Stimulated activated CD8-positive, alpha-beta memory T cell treated with anti-CD3 and anti-CD28 coated beads, Interleukin-15, amount 100 ng/mL, for 24 hours (primary cell): ENCODE data around the gene SRCAP.
"Not testable (repeated sequence)": the region's sequence is repeated elsewhere in the genome, so short reads cannot be mapped to it uniquely, and the experiment has no call there.

Experiments used
- DNase-seq: peaks from one replicate; pipeline ENCODE4 v3.0.0-alpha.2; 2020; ENCODE audit warnings: low read depth

SRCAP gene

GRCh38 chr16:30664616-30665109, 34.3 kb upstream of the SRCAP start:
- DNase-seq: no peak

- no peak for DNase-seq
These were observed 33.7 kb upstream of the SRCAP start for GRCh38 chr16:30665155-30665829.

- no peak for DNase-seq
These were observed 33.2 kb upstream of the SRCAP start for GRCh38 chr16:30665830-30666190.

- DNase-seq: no peak
These were observed 32.3 kb upstream of the SRCAP start for GRCh38 chr16:30666681-30667080.

GRCh38 chr16:30667361-30667905, 31.5 kb upstream of the SRCAP start:
- DNase-seq: no peak

- DNase-seq: no peak
These were observed 30.6 kb upstream of the SRCAP start for GRCh38 chr16:30668393-30668792.

GRCh38 chr16:30669026-30669902, 29.7 kb upstream of the SRCAP start:
- no peak for DNase-seq

GRCh38 chr16:30669903-30670824, 28.8 kb upstream of the SRCAP start:
- DNase-seq: no peak

- DNase-seq: no peak
These were observed 23.8 kb upstream of the SRCAP start for GRCh38 chr16:30675143-30675542.

- DNase-seq: no peak
These were observed 20.9 kb upstream of the SRCAP start for GRCh38 chr16:30677931-30678585.

- DNase-seq: no peak
These were observed 20.4 kb upstream of the SRCAP start for GRCh38 chr16:30678586-30678970.

GRCh38 chr16:30680326-30680725, 18.6 kb upstream of the SRCAP start:
- no peak for DNase-seq

- no peak for DNase-seq
These were observed 10.3 kb upstream of the SRCAP start for GRCh38 chr16:30688701-30689100.

GRCh38 chr16:30691907-30692306, 7.1 kb upstream of the SRCAP start:
- no peak for DNase-seq

GRCh38 chr16:30692396-30693064, 6.4 kb upstream of the SRCAP start:
- no peak for DNase-seq

- no peak for DNase-seq
These were observed 3.9 kb upstream of the SRCAP start for GRCh38 chr16:30694926-30695693.

GRCh38 chr16:30696646-30697045, 2.3 kb upstream of the SRCAP start:
- not testable (repeated sequence) for DNase-seq

- no peak for DNase-seq
These were observed 1.5 kb upstream of the SRCAP start for GRCh38 chr16:30697264-30698138.
